Cardiac muscle cell (in vitro differentiated cells and primary cell): Measurements from ENCODE around the gene KDM8. TPM values are rescaled to one million over a fixed set of nuclear protein-coding genes. Genes with fewer than 3 reads are reported as not detected.

Source experiments
- DNase-seq, 2 donors: peaks; one replicate each; pipeline versions ENCODE4 v3.0.0 to v3.0.0-alpha.2; 2010 to 2017; ENCODE audit warnings: low read depth in 1 of 2, low spot score in 1 of 2
- H3K27ac ChIP-seq: fragments of 200-600 bp; sonication (generic); 2 replicates; pipeline ENCODE4 v1.5.1; 2016
- H3K27me3 ChIP-seq: fragments of 200-600 bp; sonication (generic); 2 replicates; pipeline ENCODE4 v1.6.0; 2016; ENCODE audit warnings: control low read depth
- H3K36me3 ChIP-seq: fragments of 200-600 bp; sonication (generic); 2 replicates; pipeline ENCODE4 v1.5.1; 2016; ENCODE audit warnings: control low read depth
- H3K4me1 ChIP-seq: fragments of 200-600 bp; sonication (generic); 2 replicates; pipeline ENCODE4 v1.8.1; 2017; ENCODE audit warnings: low read depth, mild to moderate bottlenecking, mixed run types
- H3K4me3 ChIP-seq: fragments of 200-600 bp; sonication (generic); 2 replicates; pipeline ENCODE4 v1.5.1; 2016; ENCODE audit warnings: mild to moderate bottlenecking
- H3K9me3 ChIP-seq: fragments of 200-600 bp; sonication (generic); 2 replicates; pipeline ENCODE4 v1.5.1; 2017; ENCODE audit warnings: low read depth, mild to moderate bottlenecking, control low read depth
- polyA plus RNA-seq: library from polyadenylated mRNA; unstranded; fragments of >200 nt; fragmentation: Nextera tagmentation; extraction: Ambion mirVana; gene quantifications from 2 replicates; pipeline ENCODE4 v1.2.1, GENCODE V29; 2016
- total RNA-seq: library from RNA; depleted of rRNA; stranded (reverse); fragments of >200 nt; gene quantifications from 2 replicates; pipeline ENCODE4 v1.2.3, GENCODE V29; 2016
- TF ChIP-seq, protein P1 (sequence below): IDR thresholded peaks from 2 replicates; pipeline ENCODE4 v1.5.1; 2012; ENCODE audit warnings: low read depth, mild to moderate bottlenecking, low read length

KDM8 gene
- total and polyA plus RNA-seq, 2 experiments from 2014 or later, result 8.5 to 10.5 TPM

DNA sequence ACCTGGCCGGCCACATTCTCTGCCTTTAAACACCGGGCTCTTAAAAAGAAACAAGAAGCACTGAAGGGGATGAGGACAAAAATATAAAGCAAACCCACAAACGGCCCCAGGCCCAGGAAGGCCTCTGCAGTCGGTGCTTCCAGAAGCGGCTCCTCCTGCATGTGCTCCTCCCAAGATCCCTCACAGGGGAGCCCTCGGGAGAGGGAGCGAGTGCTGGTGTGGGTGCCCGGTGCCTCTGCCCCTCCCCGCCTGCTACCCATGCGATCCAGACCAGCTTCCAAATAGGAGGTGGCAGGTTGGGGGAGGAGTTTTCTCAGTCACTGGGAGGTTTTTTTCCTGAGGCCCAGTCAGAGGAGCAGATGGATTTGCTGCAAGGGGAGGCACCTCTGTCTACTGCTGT is 15.8 kb downstream of the KDM8 start:
- Histone ChIP-seq H3K4me1 (peaks cover 16% of the 10 kb centered on the region), H3K27me3 (no peaks in the 10 kb centered on the region)
- DNase-seq, result no peak

DNA sequence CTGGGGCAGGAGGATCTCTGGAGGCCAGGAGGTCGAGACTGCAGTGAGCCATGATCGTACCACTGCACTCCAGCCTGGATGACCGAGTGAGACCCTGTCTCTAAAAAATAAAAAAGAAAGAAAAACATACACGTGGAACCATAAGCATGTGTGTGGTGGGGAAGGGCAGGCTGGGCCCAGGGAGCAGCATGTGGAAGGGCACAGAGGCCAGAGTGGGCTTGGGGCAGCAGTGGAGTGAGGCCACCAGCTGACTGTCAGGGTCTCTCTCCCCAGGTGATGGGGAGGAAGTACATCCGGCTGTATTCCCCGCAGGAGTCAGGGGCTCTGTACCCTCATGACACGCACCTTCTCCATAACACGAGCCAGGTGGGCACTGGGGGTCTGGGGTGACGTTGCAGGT is 16.8 kb downstream of the KDM8 start:
- H3K4me1 ChIP-seq, result peaks cover 16% of the 10 kb centered on the region
- H3K27me3 ChIP-seq, result no peaks in the 10 kb centered on the region
- TF ChIP-seq, protein P1, sequence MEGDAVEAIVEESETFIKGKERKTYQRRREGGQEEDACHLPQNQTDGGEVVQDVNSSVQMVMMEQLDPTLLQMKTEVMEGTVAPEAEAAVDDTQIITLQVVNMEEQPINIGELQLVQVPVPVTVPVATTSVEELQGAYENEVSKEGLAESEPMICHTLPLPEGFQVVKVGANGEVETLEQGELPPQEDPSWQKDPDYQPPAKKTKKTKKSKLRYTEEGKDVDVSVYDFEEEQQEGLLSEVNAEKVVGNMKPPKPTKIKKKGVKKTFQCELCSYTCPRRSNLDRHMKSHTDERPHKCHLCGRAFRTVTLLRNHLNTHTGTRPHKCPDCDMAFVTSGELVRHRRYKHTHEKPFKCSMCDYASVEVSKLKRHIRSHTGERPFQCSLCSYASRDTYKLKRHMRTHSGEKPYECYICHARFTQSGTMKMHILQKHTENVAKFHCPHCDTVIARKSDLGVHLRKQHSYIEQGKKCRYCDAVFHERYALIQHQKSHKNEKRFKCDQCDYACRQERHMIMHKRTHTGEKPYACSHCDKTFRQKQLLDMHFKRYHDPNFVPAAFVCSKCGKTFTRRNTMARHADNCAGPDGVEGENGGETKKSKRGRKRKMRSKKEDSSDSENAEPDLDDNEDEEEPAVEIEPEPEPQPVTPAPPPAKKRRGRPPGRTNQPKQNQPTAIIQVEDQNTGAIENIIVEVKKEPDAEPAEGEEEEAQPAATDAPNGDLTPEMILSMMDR, result no peak
- H3K36me3 ChIP-seq, result no peaks in the 10 kb centered on the region
- H3K4me3 ChIP-seq, result no peak overlapping the region
- H3K27ac ChIP-seq, result no peak overlapping the region
- no peak for DNase-seq
- H3K9me3 ChIP-seq, result no peaks in the 10 kb centered on the region

More for the DNA sequence above, 15.8 kb downstream of the KDM8 start:
- Histone ChIP-seq H3K36me3 (no peaks in the 10 kb centered on the region), H3K9me3 (no peaks in the 10 kb centered on the region), H3K27ac (no peak overlapping the region), H3K4me3 (no peak overlapping the region)
- TF ChIP-seq, protein P1, result no peak

DNA sequence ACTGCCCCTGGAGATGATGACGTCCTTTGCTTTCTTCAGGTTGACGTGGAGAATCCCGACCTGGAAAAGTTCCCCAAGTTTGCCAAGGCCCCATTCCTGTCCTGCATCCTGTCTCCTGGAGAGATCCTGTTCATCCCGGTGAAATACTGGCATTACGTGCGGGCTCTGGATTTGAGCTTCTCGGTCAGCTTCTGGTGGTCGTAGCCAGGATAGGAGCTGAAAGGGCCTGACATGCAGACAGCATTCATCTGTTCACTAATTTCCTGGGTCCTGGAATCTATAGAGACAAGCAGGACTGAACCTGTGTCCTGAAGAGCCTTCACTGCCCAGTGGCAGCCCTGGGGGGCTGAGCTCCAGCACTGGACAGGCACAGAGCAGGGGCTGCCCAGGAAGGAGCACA is 17.2 kb downstream of the KDM8 start:
- no peak overlapping the region for H3K27ac ChIP-seq
- H3K27me3 ChIP-seq, result no peaks in the 10 kb centered on the region
- peaks cover 16% of the 10 kb centered on the region for H3K4me1 ChIP-seq
- H3K9me3 ChIP-seq, result no peaks in the 10 kb centered on the region
- no peaks in the 10 kb centered on the region for H3K36me3 ChIP-seq
- TF ChIP-seq, protein P1, result no peak
- DNase-seq, result no peak
- H3K4me3 ChIP-seq, result no peak overlapping the region

DNA sequence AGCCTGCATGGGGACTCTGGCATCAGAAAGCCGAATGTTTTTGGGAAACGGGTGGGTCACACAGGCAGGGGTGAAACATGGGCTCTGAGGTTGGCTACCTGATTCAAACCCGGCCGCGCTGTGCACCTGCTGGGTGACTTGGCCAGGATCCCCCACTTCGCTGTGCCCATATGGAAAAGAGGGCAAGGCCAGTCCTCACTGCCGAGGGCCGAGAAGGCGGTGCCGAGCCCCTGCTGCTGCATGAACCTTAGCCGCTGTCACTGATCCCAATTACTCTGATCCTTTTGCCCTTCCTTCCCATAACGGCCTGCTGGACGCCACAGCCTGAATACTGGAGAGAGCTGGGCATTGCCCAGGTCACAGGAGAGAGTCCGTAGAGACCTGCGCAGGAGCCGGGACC is 17.7 kb downstream of the KDM8 start:
- H3K4me1 ChIP-seq, result peaks cover 16% of the 10 kb centered on the region
- no peak for DNase-seq
- no peak overlapping the region for H3K4me3 ChIP-seq
- TF ChIP-seq, protein P1, result no peak
- H3K9me3 ChIP-seq, result no peaks in the 10 kb centered on the region
- H3K27ac ChIP-seq, result no peak overlapping the region
- H3K36me3 ChIP-seq, result no peaks in the 10 kb centered on the region
- H3K27me3 ChIP-seq, result no peaks in the 10 kb centered on the region

DNA sequence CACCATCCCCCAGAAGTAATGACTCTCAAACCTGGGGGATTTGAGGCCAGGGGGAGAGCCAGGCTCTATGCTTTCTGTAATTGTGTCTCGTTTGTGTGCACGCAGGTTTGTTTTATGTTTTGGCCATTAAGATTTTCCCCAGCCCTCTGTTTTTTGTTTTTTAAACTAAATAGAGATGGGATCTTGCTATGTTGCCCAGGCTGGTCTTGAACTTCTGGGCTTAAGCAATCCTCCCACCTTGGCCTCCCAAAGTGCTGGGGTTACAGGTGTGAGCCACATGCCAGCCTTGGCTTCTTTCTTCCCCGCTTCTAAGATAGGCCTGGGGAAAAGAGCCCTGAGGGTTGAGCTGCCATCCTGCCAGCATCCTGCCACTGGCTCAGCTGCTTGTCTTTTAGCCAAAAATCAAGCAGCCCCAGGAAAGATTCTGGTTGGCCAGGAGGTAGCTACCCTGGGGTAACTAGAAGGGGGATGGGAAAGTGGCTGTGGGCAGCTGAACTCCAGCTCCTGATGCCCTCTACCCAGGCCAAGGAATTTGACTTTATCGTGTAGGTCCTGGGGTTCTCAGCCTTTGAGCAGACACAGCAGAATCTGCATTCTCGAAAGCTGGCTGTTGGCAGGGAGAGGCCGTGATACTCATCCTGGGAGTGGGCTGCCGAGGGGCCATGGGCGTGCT is 18.4 kb downstream of the KDM8 start:
- DNase-seq, result no peak
- Histone ChIP-seq H3K4me1 (peaks cover 16% of the 10 kb centered on the region), H3K9me3 (no peaks in the 10 kb centered on the region), H3K36me3 (no peaks in the 10 kb centered on the region), H3K4me3 (no peak overlapping the region), H3K27ac (peak overlapping the region; percentile 91), H3K27me3 (no peaks in the 10 kb centered on the region)
- TF ChIP-seq, protein P1, result no peak
